Measurements from ENCODE around the gene ARHGEF4.

ARHGEF4 gene

DNA sequence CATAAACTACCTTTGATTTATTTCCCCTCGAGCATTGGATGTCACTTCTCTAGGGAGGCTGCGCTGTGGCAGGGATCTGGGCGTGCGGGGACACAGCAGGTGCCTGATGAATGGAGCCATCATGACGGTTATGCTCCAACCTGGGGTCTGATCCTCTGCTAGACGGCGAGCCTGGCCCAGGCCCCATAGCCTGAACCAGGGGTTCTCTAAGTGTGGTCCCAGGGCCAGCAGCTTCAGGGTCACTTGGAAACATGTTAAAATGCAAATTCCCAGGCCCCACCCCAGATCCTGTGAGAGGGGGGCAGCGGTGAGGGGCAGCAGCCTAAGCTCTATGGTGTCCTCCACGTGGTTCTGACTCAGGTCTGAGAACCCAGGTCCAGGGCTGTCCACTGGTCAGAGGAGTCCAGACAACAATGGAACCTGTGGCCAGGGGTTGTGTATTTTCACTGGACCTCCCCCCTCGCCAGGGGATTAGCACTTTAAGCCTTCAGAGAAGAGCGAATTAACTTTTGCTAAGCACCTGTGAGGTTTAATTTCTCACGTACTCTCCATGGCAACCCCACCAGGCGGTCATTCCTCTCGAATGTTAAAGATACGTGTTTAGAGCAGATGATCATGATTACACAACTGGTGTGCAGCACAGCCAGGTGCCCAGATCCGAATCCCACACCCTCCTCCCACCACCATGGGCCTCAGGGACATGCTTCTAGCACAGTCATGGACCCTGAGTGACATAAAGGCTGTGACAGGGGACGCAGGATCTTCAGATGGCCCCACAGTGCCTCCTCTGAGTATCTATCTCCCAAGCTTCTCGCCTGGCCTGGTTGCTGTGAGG lies 1.6 kb upstream of the ARHGEF4 start:
- no peak for DNase-seq

DNA sequence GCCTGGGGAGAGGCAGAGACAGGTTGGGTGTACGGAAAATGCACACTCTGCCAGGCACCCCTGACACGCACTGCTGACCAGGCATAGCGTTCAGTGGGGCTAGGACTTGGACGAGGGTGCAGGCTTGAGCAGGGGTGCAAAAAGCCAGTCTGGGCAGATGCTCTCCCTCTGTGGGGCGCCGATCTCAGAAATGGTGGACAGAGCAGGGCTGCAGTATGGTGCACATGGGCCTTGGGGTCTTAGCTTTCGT lies 1.0 kb upstream of the ARHGEF4 start:
- no peak for DNase-seq

- DNase-seq: no peak
Measured at GRCh38 chr2:130837175-130837810, 579 bp downstream of the ARHGEF4 start.

DNA sequence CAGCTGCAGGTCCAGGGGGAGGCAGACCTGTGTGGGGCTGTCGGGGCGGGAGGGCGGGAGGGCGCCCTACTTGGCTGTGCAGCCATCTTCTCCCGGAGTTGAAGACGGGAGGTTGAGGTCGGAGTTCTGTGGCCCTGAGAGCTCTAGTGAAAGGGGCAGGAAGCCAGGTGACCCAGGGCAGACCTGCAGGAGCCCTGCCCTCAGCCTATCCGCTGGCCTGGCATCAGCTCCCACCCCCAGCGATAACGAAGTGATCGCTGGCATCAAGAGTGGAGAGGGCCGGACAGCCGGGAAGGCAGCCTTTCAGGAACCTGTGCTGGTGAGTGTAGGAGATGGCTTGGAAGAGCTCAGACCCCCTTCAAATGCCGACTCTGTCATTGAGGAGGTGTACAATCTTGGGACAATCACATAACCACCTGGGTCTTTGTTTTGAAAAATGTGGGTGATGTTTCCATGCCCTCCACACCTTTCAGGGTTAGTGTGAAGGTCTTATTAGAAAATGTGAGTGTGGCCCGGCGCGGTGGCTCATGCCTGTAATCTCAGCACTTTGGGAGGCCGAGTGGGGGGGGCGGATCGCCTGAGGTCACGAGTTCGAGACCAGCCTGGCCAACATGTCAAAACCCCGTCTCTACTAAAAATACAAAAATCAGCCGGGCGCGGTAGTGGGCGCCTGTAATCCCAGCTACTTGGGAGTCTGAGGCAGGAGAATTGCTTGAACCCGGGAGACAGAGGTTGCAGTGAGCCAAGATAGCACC lies 1.3 kb downstream of the ARHGEF4 start:
- no peak for DNase-seq

- no peak for DNase-seq
Measured at GRCh38 chr2:130839011-130839780, 2.5 kb downstream of the ARHGEF4 start.

DNA sequence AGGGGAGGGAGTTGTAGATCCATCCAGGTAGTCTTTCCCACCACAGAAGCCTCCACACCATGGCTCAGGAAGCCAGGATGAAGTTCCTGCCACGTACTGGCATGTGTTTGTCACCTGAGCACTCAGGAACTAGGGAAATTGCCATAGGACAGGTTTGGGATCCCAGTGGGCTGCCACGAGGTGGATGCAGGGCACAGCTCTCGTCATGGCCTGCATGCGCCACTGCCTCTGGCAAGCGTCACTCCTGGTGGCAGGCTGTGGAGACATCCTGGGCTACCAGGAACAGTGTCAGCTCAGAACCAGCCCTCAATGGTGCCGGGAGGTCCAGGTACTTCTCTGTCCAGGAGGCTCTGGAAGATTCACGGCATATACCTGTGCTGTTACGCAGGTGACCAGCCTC lies 3.8 kb downstream of the ARHGEF4 start:
- no peak for DNase-seq

DNA sequence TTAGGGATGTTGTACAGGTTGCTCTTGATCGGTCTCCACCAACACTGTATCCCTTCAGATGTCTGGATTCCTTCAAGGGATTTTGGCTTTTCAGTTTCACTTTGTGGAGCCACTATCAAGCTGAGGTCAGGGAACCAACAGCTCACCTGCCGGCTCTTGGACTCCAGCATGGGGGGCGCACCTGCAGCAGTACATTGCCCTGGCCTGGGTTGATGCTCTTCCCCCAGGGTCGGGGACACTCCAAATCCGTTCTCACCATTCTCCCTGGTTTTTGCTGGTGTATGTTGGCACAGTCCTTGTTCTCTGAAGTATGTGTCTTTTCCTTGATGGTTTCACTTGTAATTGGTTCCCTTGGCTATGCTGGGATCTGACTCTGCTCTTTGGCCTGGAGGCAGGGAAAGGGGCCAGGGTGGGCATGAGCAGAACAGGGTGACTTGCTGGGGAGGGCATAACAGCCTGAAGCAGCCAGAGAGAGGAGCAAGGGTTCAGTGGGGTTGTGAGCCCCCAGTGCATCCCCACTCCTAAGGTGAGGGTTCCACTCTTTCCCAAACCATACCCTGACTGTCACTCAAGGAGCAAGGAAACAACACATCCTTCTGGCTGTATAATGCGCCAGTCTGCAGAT lies 5.1 kb downstream of the ARHGEF4 start:
- no peak for DNase-seq

DNA sequence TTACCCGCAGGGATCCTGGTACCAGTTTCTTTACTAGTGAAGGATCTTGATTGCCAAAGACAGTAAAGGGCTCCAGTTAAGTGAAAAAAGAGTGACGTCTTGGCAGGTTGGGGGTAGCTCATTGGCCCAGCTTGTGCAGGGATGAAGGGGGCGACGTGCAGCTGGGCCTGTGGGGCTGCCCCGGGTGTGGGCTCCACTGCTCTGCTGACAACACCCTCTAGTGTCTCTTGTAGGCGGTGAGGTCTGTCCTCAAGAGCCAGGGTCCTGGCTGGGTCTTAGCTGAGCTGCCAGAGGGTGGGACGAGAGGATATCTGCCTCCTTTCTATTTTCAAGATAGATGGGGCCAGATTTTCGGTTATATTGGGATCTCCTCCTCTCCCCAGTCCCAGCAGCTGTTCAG lies 6.1 kb downstream of the ARHGEF4 start:
- DNase-seq: no peak

GRCh38 chr2:130843321-130843985 lies 6.7 kb downstream of the ARHGEF4 start:
- no peak for DNase-seq

DNA sequence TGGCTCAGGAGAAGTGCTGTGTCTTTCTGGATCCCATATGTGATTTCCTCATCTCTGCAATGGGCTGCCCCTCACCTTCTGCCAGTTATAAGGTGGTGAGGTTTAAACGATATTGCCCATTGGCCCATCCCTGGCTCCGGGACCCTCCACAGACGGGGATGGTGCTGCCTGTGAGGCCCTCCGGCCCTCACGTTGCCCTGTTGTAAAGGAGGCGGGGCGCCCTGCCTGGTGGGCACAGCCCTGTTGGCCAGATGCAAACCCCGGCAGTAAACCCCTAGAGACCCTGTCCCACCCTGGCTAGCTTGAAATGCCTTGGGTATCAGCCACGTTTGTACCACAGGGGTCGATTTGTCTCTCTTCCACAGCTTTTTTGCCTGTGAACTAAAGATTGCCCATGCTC lies 7.4 kb downstream of the ARHGEF4 start:
- no peak for DNase-seq

- DNase-seq: no peak
Measured at GRCh38 chr2:130845505-130846085, 8.9 kb downstream of the ARHGEF4 start.

DNA sequence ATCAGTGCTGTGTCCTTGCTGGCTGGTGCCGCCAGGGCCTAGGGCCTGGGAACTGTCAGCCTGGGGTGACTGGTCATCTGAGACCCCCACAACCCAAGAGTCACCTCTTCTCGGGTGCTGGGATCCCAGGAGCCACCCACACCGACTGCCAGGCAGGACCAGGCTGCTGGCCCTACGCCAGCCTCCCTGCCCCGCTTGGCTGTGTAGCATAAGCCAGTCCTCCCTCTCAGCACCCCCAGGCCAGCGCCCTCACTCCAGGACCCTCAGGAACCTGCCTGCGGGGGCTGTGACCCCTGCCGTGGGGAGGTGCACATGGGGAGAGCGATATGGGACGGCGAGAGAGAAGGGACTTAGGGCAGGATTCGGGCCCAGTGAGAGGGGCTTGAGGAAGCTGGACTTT lies 9.5 kb downstream of the ARHGEF4 start:
- no peak for DNase-seq

DNA sequence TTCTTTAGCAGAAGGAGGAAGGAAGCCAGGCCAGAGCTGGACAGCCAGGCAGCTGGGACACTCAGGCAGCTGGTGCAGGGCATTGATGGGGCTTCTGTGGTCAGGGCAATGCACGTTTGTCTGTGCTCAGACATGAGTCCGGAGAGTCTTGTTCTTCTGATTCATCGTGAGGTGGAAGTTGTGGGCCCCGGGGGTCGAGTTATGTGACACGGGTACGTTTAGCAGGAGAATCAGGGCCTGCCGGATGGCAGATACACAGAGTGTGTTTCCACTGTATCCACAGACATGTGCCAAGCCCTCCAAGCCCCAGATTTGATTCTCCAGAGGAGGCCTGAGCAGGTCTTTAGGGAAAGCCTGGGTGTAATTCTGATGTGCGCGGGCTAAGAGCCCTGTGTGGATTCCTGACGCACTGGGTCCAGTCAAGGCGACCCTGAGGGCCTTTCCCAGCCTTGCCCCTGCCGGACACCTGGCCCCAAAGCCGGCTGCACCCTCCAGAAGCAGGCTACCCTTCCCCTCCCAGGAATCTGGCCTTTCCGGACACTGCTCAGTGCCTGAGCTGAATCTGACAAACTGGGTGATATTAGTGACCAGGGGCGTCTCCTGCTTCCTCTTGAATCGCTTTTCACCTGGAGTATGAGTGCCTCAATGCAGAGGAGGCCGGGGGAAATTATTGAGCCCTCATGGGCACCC lies 10.1 kb downstream of the ARHGEF4 start:
- no peak for DNase-seq

DNA sequence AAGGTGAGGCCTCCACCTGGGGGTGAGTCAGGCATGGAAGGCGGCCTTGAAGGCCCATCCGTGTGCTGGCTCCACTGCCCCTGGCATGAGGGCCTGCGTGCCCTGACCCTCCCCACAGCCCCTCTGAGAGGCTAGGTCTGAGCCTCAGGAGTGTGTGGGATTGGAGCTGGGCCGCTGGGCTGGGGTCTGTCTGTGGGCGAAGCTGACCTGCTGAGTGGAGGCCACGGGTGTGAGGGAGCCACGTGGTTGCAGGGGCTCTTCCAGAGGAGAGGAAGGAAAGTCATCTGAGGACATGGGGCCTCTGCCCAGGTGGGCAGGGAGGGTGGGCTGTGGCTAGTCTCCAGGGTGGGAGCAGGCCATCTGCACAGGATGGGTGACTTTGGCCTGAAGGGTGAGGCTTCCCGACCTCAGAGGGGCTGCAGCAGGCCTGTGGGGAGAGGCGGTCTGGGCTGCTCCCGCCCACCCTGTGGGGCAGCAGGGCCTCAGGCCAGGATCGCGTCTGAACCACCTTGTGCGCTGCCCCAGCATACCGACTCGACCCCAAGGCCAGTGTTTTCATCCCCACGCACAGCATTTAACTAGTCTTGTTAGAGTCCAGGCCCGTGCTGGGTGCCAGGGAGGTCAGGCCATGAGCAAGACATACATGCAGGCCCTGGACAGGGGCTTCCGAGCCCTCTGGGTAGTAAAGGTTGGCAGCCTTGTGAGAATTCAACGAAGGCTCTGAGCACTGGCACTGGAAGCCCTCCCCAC lies 11.2 kb downstream of the ARHGEF4 start:
- no peak for DNase-seq

GRCh38 chr2:130848526-130849210 lies 12.0 kb downstream of the ARHGEF4 start:
- DNase-seq: no peak

- DNase-seq: no peak
Measured at GRCh38 chr2:130849896-130850787, 13.4 kb downstream of the ARHGEF4 start.

DNA sequence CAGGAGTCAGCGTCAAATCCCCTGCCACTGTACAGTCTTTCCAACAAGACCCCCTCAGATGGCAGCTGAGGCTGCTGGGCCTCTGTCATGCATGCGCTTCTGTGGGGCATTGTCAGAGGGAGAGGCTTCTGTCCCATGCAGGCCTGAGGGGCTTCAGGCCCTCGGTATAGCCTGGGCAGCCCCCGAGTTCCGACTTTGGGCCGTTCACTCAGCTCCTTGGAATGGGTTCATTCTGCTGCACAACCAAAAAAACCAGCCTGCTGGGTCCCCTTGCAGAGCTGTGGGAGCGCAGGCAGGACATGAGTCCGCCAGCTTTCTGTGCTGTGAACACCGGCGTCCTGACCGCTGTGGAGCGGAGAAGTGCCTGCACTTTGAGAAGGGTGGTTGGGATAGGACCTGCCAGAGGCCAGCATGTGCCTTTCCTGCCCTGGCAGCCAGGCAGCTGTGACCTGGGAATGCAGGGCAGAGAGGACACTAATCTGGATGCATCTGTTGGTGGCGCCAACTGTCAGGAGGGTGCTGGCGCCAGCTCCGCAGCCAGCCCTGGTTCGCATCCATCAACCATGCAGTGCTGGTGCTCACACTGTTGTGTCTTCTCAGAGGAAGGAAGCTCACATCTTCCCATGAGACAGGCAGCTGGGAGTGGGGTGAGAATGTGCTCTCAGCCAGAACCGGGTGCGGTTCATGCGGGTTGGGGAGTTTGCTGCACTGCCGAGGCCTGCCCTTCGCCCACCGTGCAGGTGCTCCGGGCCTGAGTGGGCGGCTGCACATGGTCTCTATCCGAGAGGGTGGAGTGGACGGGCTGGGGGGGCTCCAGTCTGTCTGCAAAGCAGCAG lies 14.3 kb downstream of the ARHGEF4 start:
- DNase-seq: no peak

Measured in hematopoietic multipotent progenitor cell treated with erythropoietin and hydrocortisone succinate and interleukin-3 and kit ligand, for 8 days (in vitro differentiated cells).